Fibroblast of the aortic adventitia (primary cell): Measurements from ENCODE around the gene CA6. TPM values are rescaled to one million over a fixed set of nuclear protein-coding genes. Genes with fewer than 3 reads are reported as not detected.
"Not testable (repeated sequence)": the region's sequence is repeated elsewhere in the genome, so short reads cannot be mapped to it uniquely, and the experiment has no call there.

Experiments used
- DNase-seq: peaks from one replicate; pipeline ENCODE4 v3.0.0-alpha.2; 2010; ENCODE audit warnings: low read depth
- H3K4me3 ChIP-seq: 2 replicates; pipeline ENCODE4 v1.5.1; 2011; ENCODE audit warnings: low read depth, mild to moderate bottlenecking, control low read depth, low read length, moderate library complexity
- total RNA-seq: library from RNA; depleted of rRNA; stranded (reverse); fragments of >200 nt; gene quantifications from 2 replicates; pipeline ENCODE4 v1.2.3, GENCODE V29; 2012; ENCODE audit warnings: low replicate concordance
- TF ChIP-seq, protein P1 (sequence below): IDR thresholded peaks from 2 replicates; pipeline ENCODE4 v1.5.1; 2011; ENCODE audit warnings: mild to moderate bottlenecking, low read length, control low read depth, inconsistent platforms; ENCODE audit not compliant: insufficient read depth

CA6 gene
- total RNA-seq, 1 donor, result not detected

DNA sequence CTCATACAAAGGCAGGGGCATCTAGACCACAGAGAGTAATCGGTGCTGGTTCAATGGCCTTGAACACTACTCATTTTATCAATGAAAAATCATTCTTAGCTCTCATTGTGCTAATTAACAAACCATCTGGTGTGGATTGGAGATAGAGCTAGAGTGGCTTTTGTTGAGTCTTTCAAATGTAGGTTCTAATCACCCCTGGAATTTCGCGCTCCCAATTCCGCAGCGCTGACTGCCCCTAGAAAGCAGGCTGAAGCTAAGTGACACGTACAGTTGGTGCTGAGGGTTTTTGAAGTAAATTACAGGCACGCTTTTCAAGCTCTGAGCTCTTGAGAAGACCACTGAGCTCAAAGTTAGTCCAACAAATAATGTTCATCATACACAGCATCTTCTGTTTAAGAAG, 31.2 kb upstream of the CA6 start:
- H3K4me3 ChIP-seq, result no peak overlapping the region
- TF ChIP-seq, protein P1, sequence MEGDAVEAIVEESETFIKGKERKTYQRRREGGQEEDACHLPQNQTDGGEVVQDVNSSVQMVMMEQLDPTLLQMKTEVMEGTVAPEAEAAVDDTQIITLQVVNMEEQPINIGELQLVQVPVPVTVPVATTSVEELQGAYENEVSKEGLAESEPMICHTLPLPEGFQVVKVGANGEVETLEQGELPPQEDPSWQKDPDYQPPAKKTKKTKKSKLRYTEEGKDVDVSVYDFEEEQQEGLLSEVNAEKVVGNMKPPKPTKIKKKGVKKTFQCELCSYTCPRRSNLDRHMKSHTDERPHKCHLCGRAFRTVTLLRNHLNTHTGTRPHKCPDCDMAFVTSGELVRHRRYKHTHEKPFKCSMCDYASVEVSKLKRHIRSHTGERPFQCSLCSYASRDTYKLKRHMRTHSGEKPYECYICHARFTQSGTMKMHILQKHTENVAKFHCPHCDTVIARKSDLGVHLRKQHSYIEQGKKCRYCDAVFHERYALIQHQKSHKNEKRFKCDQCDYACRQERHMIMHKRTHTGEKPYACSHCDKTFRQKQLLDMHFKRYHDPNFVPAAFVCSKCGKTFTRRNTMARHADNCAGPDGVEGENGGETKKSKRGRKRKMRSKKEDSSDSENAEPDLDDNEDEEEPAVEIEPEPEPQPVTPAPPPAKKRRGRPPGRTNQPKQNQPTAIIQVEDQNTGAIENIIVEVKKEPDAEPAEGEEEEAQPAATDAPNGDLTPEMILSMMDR, result no peak
- no peak for DNase-seq

DNA sequence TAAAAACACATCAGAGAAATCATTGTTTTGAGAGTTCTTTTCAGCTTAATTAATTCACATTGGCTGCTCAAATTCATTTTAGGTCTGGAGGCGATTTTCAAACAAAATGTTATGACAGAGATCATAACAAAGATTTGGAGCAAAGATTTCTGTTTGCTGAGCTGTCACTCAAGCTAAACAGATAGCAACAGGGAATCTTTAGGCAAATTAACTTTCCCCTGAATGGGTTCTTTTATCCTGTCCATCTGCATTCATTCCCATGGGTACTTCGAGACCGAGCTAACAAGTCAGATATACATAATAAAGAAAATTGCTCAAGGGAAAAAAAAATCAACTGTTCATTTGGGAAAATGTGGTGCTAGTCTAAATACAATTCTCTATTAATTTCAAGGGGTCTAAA, 30.2 kb upstream of the CA6 start:
- H3K4me3 ChIP-seq, result no peak overlapping the region
- no peak for DNase-seq
- TF ChIP-seq, protein P1, result no peak

DNA sequence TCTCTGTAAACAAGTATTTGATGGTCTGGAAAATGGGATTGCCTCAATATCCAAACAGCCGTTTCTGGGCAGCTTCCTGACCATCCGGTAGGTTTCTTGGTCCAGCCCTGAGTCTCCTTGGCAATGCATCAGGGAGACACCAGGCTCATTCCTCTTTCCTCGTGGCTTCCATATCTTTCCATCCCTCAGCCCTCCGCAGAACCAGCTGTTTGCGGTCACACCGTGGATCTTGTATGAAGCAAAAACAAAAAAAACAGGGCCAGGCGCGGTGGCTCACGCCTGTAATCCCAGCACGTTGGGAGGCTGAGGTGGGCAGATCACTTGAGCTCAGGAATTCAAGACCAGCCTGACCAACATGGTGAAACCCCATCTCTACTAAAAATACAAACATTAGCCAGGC, 28.1 kb upstream of the CA6 start:
- not testable (repeated sequence) for H3K4me3 ChIP-seq, DNase-seq

DNA sequence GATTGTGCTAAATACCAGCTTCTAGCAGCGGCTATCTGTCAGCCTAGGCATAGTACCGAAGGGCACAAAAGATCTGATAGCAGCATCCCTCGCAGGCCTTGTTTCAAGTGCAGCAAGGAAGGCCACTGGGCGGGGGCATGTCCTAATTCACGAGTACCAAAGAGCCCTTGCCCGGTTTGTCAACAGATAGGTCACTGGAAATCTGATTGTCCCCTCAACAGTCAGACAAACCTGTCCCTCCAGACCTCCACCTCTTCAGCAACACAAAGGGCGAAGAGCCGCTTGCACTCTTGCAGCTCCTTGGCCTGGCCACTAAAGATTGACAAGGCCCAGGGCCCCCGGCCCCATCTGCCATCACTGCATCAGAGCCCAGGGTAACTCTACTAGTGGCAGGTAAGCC, 22.7 kb upstream of the CA6 start:
- no peak overlapping the region for H3K4me3 ChIP-seq
- TF ChIP-seq, protein P1, result no peak
- DNase-seq, result no peak

DNA sequence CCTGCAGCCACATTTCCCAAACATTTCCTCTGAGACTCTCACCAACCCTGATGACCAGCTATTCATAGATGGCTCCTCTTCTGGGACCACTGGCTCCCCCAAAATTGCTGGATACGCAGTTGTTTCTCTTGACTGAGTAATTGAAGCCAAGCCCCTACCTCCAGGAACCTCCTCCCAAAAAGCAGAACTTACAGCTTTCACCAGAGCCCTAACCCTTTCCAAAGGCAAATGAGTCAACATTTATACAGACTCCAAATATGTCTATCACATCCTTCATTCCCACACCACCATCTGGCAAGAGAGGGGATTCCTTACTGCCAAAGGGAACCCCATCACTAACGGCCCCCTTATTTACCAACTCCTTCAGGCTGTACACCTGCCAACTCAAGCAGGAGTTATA, 20.3 kb upstream of the CA6 start:
- TF ChIP-seq, protein P1, result no peak
- DNase-seq, result no peak
- no peak overlapping the region for H3K4me3 ChIP-seq

DNA sequence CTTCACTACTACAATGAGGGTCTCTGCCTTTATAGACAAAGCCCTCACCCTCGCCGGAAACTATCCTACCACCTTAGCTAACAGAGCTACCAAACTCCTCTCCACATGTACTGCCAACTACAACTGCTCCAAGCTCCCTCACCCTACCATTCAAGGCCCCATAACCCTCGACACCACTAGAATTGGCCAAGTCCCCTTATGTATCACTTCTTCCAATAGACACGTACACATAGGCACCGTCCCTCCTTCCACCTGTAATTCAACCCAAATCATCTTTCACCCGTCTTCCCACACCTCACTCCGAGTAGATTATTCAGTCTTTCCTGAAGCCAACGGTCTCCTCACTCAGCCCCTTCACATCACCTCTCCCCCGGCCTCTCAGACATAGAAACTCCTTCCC, 19.7 kb upstream of the CA6 start:
- TF ChIP-seq, protein P1, result no peak
- H3K4me3 ChIP-seq, result no peak overlapping the region
- no peak for DNase-seq

DNA sequence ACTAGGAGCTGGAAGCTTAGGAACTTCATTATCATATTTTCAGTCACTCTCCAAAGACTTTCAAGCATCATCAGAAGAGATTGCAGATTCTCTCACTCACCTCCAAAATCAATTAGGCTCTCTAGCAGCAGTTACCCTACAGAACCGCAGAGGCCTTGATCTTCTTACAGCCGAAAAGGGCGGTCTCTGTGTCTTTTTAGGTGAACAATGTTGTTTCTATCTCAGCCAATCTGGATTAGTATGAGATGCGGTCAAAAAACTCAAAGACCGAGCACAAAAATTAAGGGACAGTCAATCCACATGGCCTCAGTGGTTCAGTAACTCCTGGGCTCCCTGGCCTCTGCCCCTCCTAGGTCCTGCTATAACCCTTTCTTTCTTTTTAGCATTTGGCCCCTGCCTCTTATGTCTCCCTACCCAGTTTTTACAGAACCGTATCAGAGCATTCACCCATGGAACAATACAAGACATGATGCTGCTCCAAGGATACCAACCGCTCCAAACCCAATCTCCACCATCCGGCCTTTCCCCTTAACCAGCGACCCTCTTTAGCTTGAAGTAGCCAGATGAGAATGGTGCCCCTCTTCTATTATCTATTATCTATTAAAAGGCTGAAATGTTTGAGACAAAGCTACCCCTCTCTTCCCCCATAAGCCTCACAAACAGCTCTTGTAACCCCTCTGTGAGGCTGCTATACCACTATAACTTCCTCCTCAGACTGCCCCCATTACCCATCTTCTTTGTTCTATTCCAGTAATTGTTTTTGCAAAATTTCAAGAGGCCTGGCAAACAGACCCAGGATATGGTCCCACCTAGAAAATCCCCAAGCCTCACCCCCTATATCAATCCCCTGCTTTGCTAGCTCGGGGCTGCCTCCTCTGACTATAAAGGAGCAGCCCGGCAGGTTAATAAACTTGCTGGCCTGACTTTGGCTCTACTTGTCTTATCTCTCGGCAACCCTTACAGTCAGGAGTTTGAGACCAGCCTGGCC, 18.7 kb upstream of the CA6 start:
- TF ChIP-seq, protein P1, result no peak
- H3K4me3 ChIP-seq, result no peak overlapping the region
- no peak for DNase-seq
